Measurements from ENCODE around the gene KCNJ5.

The KCNJ5 gene

GRCh38 chr11:128897826-128898225 is 6.7 kb downstream of the KCNJ5 start:
- no peak for FAIRE-seq

GRCh38 chr11:128898580-128899344 is 7.6 kb downstream of the KCNJ5 start:
- no peak for FAIRE-seq

- no peak for FAIRE-seq
Measured at GRCh38 chr11:128900468-128900867, 9.3 kb downstream of the KCNJ5 start.

GRCh38 chr11:128901653-128902514 is 10.7 kb downstream of the KCNJ5 start:
- FAIRE-seq: no peak

GRCh38 chr11:128902515-128903066 is 11.4 kb downstream of the KCNJ5 start:
- FAIRE-seq: no peak

GRCh38 chr11:128903248-128904061 is 12.3 kb downstream of the KCNJ5 start:
- no peak for FAIRE-seq

GRCh38 chr11:128904303-128904655 is 13.1 kb downstream of the KCNJ5 start:
- no peak for FAIRE-seq

- FAIRE-seq: no peak
Measured at GRCh38 chr11:128904656-128905344, 13.6 kb downstream of the KCNJ5 start.

- FAIRE-seq: no peak
Measured at GRCh38 chr11:128905345-128906184, 14.4 kb downstream of the KCNJ5 start.

- no peak for FAIRE-seq
Measured at GRCh38 chr11:128906185-128907050, 15.3 kb downstream of the KCNJ5 start.

- FAIRE-seq: no peak
Measured at GRCh38 chr11:128907585-128907984, 16.4 kb downstream of the KCNJ5 start.

- no peak for FAIRE-seq
Measured at GRCh38 chr11:128908391-128909246, 17.5 kb downstream of the KCNJ5 start.

GRCh38 chr11:128909438-128910125 is 18.4 kb downstream of the KCNJ5 start:
- no peak for FAIRE-seq

- no peak for FAIRE-seq
Measured at GRCh38 chr11:128910576-128910975, 19.4 kb downstream of the KCNJ5 start.

GRCh38 chr11:128911239-128911638 is 20.1 kb downstream of the KCNJ5 start:
- FAIRE-seq: no peak

GRCh38 chr11:128911701-128912100 is 20.5 kb downstream of the KCNJ5 start:
- no peak for FAIRE-seq

GRCh38 chr11:128913806-128914205 is 22.6 kb downstream of the KCNJ5 start:
- FAIRE-seq: no peak

Measured in G401.6 (cell line).